Panc1 (cell line): ENCODE results near the gene DYNLT1. TPM values are rescaled to one million over a fixed set of nuclear protein-coding genes. Genes with fewer than 3 reads are reported as not detected.

Experiments used
- ATAC-seq: fragments of 200-7000 bp; cut with Tn5 transposase; 2 replicates; pipeline ENCODE4 v1.9.1; 2020; ENCODE audit warnings: mild to moderate bottlenecking, moderate library complexity
- BruUV-seq: library from RNA; stranded (reverse); fragments of 400-500 nt; replicated peaks from 2 replicates; lab custom pipeline; 2021; lab: Mats Ljungman, UMichigan
- CTCF ChIA-PET: fragments of 300-600 bp; sonication (Branson Sonifier 250); formaldehyde crosslinking; loops from one replicate; lab custom pipeline; 2022; ENCODE audit warnings: antibody characterized with exemption; lab: Charles Lee
- POLR2A ChIA-PET: fragments of 300-600 bp; sonication (Branson Sonifier 250); formaldehyde crosslinking; loops from one replicate; lab custom pipeline; 2022; ENCODE audit warnings: antibody characterized with exemption; lab: Charles Lee
- DNase-seq: peaks from one replicate; pipeline ENCODE4 v3.0.0-alpha.2; 2010; ENCODE audit warnings: low read depth, low spot score
- H3K27ac ChIP-seq: 2 replicates; pipeline ENCODE4 v1.5.1; 2011; ENCODE audit warnings: mild to moderate bottlenecking, low read length, inconsistent platforms
- H3K27me3 ChIP-seq: fragments of 200-500 bp; sonication (Bioruptor generic); 2 replicates; pipeline ENCODE4 v1.6.0; 2014; ENCODE audit warnings: low read length, inconsistent platforms; ENCODE audit not compliant: control insufficient read depth, insufficient read depth
- H3K36me3 ChIP-seq: fragments of 200-500 bp; sonication (Bioruptor generic); 2 replicates; pipeline ENCODE4 v1.5.1; 2014; ENCODE audit warnings: inconsistent platforms, mild to moderate bottlenecking, low read length, moderate library complexity; ENCODE audit not compliant: control insufficient read depth, insufficient read depth
- H3K4me1 ChIP-seq: 2 replicates; pipeline ENCODE4 v1.5.1; 2011; ENCODE audit warnings: inconsistent platforms, mild to moderate bottlenecking, low read length, moderate library complexity; ENCODE audit not compliant: control insufficient read depth, insufficient read depth
- H3K4me3 ChIP-seq, 2 experiments: 2 replicates each; pipeline ENCODE4 v1.5.1; 2011 to 2012; ENCODE audit warnings: low read depth in 2 of 2, low read length in 2 of 2, mild to moderate bottlenecking in 2 of 2, inconsistent platforms in 1 of 2, moderate library complexity in 1 of 2
- H3K9me3 ChIP-seq: fragments of 200-500 bp; sonication (Bioruptor generic); 2 replicates; pipeline ENCODE4 v1.5.1; 2014; ENCODE audit warnings: low read depth, mild to moderate bottlenecking, inconsistent platforms, low read length, moderate library complexity; ENCODE audit not compliant: control insufficient read depth, insufficient read depth
- POLR2AphosphoS5 ChIP-seq: IDR thresholded peaks from 2 replicates; pipeline ENCODE4 v1.6.1; 2012; ENCODE audit warnings: mild to moderate bottlenecking, low read depth, low read length, moderate library complexity
- SIN3A ChIP-seq: IDR thresholded peaks from 2 replicates; pipeline ENCODE4 v1.6.1; 2012; ENCODE audit warnings: low read depth, mild to moderate bottlenecking, low read length, moderate library complexity, borderline replicate concordance; ENCODE audit not compliant: insufficient read depth
- TCF7L2 ChIP-seq: IDR thresholded peaks from 2 replicates; pipeline ENCODE4 v1.6.1; 2011; ENCODE audit warnings: mild to moderate bottlenecking, low read depth, low read length, inconsistent platforms
- in situ Hi-C: cut with HindIII; loops from 2 replicates; pipeline ENCODE4 v1.10.0; 2016; ENCODE audit warnings: low sequenced_read_pairs, low pct_unique_long_range_greater_than_20kb
- intact Hi-C: fragments of 100-400 bp; cut with micrococcal nuclease; formaldehyde crosslinking; loops from one replicate; pipeline ENCODE4 v1.10.0; 2022; ENCODE audit not compliant: unreplicated experiment
- total RNA-seq: library from RNA; stranded (reverse); gene quantifications from one replicate; pipeline ENCODE4 v1.2.1, GENCODE V29; 2021; ENCODE audit not compliant: unreplicated experiment
- TF ChIP-seq, protein P1 (sequence below), 2 experiments: IDR thresholded peaks; 2 replicates each; pipeline ENCODE4 v1.6.1; 2011 to 2012; ENCODE audit warnings: low read depth in 2 of 2, control low read depth in 1 of 2, low read length in 1 of 2, mild to moderate bottlenecking in 1 of 2, moderate library complexity in 1 of 2; ENCODE audit not compliant: insufficient read depth in 1 of 2
- TF ChIP-seq, protein P2 (sequence below): fragments of 450-650 bp; IDR thresholded peaks from 2 replicates; pipeline ENCODE4 v1.5.1; 2017; ENCODE audit warnings: mild to moderate bottlenecking

The DYNLT1 gene
- total RNA-seq, 1 experiment from 2014 or later, result 137 TPM

DNA sequence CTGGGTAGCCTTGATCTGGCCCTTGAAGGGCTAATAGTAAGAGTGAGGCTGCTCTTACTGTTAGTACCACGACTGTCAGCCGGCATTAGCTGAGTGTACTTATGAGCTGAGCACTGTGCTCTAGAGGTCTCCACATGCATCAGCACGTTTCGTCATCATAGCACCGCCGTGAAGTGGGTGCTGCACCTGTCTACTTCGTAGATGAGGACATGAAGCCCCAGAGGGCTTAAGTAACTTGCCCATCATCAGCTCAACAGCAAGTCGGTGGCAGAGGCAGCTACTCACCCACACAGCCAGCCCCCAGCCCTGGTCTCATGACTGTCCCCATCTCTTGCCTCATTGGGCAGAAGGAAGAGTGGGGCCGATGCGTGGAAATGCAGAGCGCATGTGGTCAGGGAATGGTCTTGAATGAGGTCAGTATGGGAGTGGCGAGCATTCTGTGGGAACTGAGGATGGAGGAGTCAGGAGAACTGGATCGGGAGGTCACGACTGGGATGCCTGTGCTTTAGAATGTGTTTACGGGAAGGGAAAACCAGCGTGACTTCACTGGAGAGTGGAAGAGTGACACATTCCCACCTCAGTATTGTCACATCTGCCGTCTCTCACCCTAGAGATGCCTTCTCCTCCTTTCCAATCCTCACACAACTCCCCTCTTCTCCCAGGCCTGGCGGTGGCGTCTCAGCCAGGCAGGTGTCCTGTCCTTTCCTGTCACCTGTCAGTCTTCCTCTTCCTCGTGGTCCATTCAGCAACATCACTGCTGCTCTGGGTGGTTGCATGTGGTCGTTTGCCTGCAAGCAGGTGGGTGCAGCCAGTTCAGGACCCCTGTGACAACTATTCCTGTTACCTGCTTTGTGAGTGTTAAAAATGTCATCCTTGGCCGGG lies 11.3 kb upstream of the DYNLT1 start:
- DNase-seq (no peak), ATAC-seq (no peak)
- Histone ChIP-seq H3K4me1 (no peaks in the 10 kb centered on the region), H3K27ac (no peak overlapping the region), H3K9me3 (no peaks in the 10 kb centered on the region), H3K36me3 (no peaks in the 10 kb centered on the region), H3K27me3 (no peaks in the 10 kb centered on the region), H3K4me3 (no peak overlapping the region)
- in situ Hi-C loops (no loop called here), intact Hi-C loops (no loop called here)
- ChIA-PET POLR2A (no interaction called here), CTCF (interaction anchor here (0.5 kb wide), 1 partner anchor 471 kb away, joined by 3 read pairs; no protein-coding TSS in a partner anchor)
- TF ChIP-seq SIN3A, result no peak
- no peak for TF ChIP-seq POLR2AphosphoS5
- TF ChIP-seq, protein P1, sequence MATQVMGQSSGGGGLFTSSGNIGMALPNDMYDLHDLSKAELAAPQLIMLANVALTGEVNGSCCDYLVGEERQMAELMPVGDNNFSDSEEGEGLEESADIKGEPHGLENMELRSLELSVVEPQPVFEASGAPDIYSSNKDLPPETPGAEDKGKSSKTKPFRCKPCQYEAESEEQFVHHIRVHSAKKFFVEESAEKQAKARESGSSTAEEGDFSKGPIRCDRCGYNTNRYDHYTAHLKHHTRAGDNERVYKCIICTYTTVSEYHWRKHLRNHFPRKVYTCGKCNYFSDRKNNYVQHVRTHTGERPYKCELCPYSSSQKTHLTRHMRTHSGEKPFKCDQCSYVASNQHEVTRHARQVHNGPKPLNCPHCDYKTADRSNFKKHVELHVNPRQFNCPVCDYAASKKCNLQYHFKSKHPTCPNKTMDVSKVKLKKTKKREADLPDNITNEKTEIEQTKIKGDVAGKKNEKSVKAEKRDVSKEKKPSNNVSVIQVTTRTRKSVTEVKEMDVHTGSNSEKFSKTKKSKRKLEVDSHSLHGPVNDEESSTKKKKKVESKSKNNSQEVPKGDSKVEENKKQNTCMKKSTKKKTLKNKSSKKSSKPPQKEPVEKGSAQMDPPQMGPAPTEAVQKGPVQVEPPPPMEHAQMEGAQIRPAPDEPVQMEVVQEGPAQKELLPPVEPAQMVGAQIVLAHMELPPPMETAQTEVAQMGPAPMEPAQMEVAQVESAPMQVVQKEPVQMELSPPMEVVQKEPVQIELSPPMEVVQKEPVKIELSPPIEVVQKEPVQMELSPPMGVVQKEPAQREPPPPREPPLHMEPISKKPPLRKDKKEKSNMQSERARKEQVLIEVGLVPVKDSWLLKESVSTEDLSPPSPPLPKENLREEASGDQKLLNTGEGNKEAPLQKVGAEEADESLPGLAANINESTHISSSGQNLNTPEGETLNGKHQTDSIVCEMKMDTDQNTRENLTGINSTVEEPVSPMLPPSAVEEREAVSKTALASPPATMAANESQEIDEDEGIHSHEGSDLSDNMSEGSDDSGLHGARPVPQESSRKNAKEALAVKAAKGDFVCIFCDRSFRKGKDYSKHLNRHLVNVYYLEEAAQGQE (IDR thresholded peaks at IDR 0.05; ENCODE audit: insufficient read depth in 1 of 2, low read depth in 2 of 2, low read length in 1 of 2), result no peak
- TF ChIP-seq TCF7L2, result no peak
- TF ChIP-seq, protein P2, sequence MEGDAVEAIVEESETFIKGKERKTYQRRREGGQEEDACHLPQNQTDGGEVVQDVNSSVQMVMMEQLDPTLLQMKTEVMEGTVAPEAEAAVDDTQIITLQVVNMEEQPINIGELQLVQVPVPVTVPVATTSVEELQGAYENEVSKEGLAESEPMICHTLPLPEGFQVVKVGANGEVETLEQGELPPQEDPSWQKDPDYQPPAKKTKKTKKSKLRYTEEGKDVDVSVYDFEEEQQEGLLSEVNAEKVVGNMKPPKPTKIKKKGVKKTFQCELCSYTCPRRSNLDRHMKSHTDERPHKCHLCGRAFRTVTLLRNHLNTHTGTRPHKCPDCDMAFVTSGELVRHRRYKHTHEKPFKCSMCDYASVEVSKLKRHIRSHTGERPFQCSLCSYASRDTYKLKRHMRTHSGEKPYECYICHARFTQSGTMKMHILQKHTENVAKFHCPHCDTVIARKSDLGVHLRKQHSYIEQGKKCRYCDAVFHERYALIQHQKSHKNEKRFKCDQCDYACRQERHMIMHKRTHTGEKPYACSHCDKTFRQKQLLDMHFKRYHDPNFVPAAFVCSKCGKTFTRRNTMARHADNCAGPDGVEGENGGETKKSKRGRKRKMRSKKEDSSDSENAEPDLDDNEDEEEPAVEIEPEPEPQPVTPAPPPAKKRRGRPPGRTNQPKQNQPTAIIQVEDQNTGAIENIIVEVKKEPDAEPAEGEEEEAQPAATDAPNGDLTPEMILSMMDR, result no peak
- BruUV-seq, result no TSS peak

DNA sequence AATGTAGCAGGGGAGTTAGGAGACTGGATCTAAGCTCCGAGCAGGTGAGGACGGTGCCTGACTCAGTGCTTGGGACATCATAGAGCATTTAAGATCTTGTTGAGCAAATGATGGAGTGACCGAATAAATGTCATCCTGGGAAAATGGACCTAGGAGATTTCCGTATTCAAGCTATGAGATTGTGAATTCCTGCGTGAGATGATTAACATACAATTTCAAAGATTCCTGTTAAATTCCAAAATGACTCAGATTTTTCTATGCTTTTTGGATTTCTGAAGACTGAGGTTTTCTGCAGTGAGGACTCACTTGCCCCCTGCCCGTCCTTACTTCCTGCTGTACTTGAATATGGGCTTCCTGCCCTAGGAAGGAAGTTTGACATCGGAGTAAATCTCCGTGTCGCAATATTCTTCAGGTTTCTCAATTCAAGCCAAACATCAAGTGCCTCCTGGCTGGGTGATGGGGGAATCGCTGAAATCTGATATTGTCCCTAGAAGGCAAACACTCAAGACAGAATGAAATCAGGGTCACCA lies 10.5 kb upstream of the DYNLT1 start:
- ATAC-seq (no peak), DNase-seq (no peak)
- BruUV-seq, result no TSS peak
- in situ Hi-C loops (no loop called here), intact Hi-C loops (no loop called here)
- Histone ChIP-seq H3K4me3 (no peak overlapping the region), H3K4me1 (no peaks in the 10 kb centered on the region), H3K27me3 (no peaks in the 10 kb centered on the region), H3K9me3 (no peaks in the 10 kb centered on the region), H3K27ac (no peak overlapping the region), H3K36me3 (no peaks in the 10 kb centered on the region)
- TF ChIP-seq, protein P1 (IDR thresholded peaks at IDR 0.05; ENCODE audit: insufficient read depth in 1 of 2, low read depth in 2 of 2, low read length in 1 of 2), result no peak
- TF ChIP-seq POLR2AphosphoS5 (no peak), TCF7L2 (no peak), SIN3A (no peak)
- TF ChIP-seq, protein P2, result no peak
- POLR2A ChIA-PET, result no interaction called here
- CTCF ChIA-PET, result no interaction called here
